Jurkat, Clone E6-1 (cell line): Measurements from ENCODE around the gene C3orf22.
"Not testable (repeated sequence)": the region's sequence is repeated elsewhere in the genome, so short reads cannot be mapped to it uniquely, and the experiment has no call there.

Source experiments
- DNase-seq: peaks from one replicate; pipeline ENCODE4 v3.0.0-alpha.2; 2011; ENCODE audit warnings: low read depth, low spot score
- H3K4me3 ChIP-seq: 2 replicates; pipeline ENCODE4 v1.5.1; 2011; ENCODE audit warnings: mild to moderate bottlenecking, low read length, control low read depth, moderate library complexity

Gene C3orf22

DNA sequence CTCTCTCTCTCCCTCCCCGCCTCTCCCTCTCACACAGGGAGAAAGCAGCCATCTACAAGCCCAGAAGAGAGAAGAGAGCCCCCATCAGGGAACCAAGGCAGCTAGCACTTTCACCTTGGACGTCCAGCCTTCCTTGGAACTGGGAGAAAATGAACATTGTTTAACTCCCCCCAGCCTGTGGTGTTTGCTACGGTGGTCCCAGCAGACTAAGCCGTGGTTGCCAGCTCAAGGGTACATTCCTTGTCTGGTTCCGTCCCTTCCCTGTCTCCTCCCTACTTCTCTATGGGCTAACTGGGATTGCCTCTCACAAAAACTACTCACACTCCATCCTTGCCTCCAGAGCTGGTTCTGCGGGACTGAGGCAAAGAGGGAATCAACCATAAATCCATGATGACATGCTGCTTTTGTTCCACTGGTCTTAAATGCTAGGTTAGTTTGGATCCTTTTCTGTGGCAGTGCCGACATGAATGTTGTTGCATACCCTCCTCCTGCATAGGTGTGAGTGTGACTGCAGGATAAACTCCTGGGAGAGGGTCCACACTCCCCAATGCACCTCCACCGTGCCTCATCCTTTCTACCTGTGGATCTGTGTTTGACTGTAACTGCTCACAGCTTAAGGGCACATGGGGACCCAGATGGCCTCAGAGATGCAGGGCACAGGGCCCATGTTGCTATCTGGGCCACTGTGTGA, 12.0 kb downstream of the C3orf22 start:
- H3K4me3 ChIP-seq: no peak overlapping the region
- no peak for DNase-seq

- no peak overlapping the region for H3K4me3 ChIP-seq
- DNase-seq: no peak
Observed at GRCh38 chr3:126546013-126546412, 12.7 kb downstream of the C3orf22 start.

- no peak for DNase-seq
- no peak overlapping the region for H3K4me3 ChIP-seq
Observed at GRCh38 chr3:126545544-126545943, 13.2 kb downstream of the C3orf22 start.

DNA sequence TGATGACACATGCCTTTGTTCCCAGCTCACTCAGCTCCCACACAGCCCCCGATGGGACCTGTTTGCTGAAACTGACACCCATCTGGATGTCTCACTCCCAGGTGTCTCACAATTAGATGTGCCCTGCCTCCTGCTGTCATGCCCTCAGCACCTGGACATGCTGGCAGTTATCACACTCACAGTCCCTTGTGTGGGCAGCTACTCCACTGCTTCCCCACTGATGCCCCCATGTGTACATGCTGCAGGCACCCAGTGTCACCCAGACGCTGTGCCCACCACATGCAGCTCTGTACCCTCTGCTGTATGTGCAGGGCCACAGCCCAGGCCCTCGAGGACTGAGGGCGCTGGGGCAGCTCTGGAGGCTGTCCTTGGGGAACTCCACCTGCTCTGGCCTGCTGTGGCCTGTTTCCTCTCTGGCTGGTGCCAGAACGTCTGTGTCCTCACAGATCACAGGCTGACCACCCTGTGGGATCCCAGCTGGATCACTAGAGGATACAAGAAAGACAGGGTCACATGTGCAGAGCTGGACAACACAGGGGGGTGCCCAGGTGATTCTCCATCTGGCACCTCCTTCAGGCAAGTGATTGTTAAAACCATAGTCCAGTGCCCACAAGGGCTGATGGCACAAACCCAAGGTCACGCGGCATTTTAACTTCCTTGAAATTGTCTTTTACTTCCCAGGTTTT, 14.0 kb downstream of the C3orf22 start:
- no peak overlapping the region for H3K4me3 ChIP-seq
- no peak for DNase-seq

DNA sequence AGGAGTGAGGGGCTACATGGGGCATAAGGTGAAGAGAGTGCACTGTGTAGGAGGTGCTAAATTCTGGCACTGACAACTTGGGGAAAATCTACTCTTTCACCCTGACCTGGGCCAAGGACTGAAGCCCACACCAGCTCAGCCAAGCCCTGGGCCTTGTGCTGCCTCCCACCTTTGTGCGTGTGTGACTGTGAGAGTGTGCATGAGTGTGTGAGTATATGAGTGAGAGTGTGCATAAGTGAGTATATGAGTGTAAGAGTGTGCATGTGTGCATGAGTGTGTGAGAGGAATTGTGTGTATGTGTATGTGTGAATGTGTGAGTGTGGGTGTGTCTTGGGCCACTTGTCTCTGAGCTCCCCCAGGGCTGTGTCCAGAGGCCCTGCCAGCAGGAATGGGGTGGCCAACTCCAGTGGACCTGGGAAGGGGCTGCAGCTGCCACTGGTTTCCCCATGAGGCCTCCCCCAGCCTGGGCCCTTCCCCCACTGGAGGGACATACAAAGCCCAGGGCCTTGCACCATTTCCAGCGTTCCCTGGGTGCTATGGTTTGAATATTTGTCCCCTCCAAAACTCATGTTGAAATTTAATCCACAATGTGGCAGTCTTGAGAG, 15.2 kb downstream of the C3orf22 start:
- H3K4me3 ChIP-seq: no peak overlapping the region
- no peak for DNase-seq

GRCh38 chr3:126542340-126543241, 16.1 kb downstream of the C3orf22 start:
- no peak for DNase-seq
- no peak overlapping the region for H3K4me3 ChIP-seq

- no peak for DNase-seq
- no peak overlapping the region for H3K4me3 ChIP-seq
Observed at GRCh38 chr3:126541628-126542339, 16.9 kb downstream of the C3orf22 start.

DNA sequence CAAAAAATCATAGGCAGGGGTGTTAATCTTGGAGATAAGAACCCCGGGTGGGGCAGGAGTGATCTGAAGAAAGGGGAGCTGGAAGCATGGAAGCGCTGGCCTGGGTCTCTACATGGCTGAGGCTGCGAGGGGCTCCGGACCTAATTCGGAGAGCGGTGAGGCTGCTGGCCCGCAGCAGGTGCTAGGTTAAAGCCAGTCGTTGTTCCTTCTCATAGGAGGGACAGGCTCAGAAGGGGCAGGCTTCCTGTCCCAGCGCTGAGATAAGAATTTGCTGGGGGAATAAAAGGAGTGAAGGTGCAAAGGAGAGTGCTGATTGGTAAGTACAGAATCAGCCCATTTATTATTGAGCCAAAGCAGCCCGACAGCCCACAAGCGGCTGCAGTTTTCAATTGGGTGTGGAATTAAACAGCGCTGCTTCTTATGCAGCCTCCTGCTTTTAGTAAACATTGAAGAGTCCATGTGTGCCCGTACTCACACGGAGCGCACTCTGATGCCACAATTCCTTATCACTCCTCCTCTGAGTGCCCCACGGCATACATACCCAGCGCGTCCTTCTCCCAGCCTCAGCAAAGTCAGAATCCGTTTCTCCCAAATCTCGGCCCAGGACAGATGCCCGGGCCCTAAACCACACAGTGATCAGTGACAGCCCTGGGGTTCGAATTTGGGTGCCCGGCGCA, 17.6 kb downstream of the C3orf22 start:
- no peak for DNase-seq
- no peak overlapping the region for H3K4me3 ChIP-seq

- peak; percentile 14 for DNase-seq
- no peak overlapping the region for H3K4me3 ChIP-seq
Observed at GRCh38 chr3:126540342-126540849, 18.3 kb downstream of the C3orf22 start.

DNA sequence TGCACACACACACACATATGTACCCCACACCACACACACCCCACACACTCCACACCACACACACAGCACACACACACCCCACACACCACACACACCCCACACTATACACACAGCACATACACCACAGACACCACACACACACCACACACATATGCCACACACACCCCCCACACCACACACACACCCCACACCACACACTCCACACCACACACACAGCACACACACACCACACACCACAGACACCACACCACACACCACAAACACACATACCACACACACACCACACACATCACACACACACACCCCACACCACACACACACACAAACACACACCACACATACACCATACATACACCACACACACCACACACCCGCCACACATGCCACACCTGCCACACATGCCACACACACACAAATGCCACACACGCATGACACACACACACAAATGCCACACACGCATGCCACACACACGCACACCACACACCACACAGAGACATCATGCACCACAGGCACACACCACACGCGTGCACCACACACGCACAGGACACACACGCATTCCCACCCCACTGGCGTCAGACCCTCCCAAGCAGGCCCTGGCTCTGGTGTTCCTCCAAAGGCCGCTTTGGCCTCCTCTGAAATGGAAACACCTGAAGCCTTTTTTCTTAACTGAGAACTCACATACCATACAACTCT, 19.0 kb downstream of the C3orf22 start:
- H3K4me3 ChIP-seq: no peak overlapping the region
- DNase-seq: no peak

- DNase-seq: no peak
- H3K4me3 ChIP-seq: no peak overlapping the region
Observed at GRCh38 chr3:126538966-126539365, 19.8 kb downstream of the C3orf22 start.

GRCh38 chr3:126538316-126538715, 20.4 kb downstream of the C3orf22 start:
- no peak overlapping the region for H3K4me3 ChIP-seq
- DNase-seq: no peak

- no peak for DNase-seq
- H3K4me3 ChIP-seq: no peak overlapping the region
Observed at GRCh38 chr3:126537730-126538281, 20.9 kb downstream of the C3orf22 start.

GRCh38 chr3:126537116-126537729, 21.5 kb downstream of the C3orf22 start:
- DNase-seq: no peak
- no peak overlapping the region for H3K4me3 ChIP-seq

DNA sequence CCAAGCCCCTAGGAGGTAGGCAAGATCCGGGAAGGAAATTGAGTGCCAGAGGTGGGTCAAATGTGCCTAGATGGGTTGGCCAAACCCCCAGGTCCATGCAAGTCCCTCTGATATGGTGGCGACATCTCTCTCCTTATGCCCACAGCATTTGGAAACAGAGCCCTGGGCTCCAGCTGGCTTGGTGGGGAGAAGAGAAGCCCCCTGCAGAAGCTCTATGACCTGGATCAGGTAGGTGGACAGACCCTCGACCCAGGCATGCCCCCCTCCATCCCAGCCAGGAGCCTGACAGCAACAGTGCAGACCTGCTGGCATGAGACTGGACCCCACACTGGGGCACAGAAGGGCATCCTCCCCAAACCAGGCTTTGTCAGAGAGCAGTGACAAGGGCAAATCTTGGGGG, 22.6 kb downstream of the C3orf22 start:
- no peak overlapping the region for H3K4me3 ChIP-seq
- no peak for DNase-seq

GRCh38 chr3:126535636-126536035, 23.1 kb downstream of the C3orf22 start:
- no peak overlapping the region for H3K4me3 ChIP-seq
- no peak for DNase-seq

DNA sequence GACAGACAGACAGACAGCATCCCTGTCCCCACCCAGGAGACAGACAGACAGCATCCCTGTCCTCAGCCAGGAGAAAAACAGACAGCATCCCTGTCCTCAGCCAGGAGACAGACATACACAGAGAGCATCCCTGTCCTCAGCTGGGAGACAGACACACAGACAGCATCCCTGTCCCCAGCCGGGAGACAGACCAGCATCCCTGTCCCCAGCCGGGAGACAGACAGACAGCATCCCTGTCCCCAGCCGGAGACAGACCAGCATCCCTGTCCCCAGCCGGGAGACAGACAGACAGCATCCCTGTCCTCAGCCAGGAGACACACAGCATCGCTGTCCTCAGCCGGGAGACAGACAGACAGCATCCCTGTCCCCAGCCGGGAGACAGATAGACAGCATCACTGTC, 24.0 kb downstream of the C3orf22 start:
- H3K4me3 ChIP-seq, DNase-seq: not testable (repeated sequence)
